ENCODE measurements around the gene MED31.
"Not testable (repeated sequence)": the region's sequence is repeated elsewhere in the genome, so short reads cannot be mapped to it uniquely, and the experiment has no call there.

The MED31 gene

DNA sequence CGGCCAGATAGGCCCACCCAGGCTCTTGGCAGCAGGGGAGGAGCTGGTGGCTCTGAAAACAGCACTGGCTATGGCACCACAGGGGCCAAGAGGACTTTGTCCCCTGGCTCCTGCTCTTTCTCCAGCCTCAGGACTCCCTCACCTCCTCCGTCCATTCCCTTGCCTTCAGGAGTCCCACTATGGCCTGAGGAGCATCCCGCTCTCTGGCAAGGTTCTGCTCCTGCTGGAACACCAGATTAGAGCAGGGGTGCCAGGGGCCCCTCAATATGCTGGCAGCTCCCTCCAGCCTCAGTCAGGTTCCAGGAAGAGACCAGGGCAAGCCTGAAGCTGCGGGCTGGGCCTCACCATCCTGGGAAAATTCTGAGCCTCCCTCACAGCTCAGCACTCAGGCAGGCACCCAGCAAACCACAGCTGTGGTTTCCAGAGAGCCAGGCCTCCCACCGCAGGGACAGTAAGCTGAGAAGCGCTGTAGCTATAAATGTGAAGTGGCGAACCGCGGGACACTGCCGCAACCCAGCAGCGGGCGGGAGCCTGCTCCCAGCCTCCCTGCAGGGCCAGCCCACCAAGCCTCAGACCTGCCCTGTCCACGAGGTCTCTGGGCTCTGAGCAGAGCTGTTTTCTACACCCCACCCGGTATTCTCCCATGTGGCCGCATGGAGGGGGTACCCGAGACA lies 25.9 kb upstream of the MED31 start:
- peak; percentile 18 for DNase-seq (ENCODE audit: low read depth)

GRCh38 chr17:6676802-6677157 lies 25.4 kb upstream of the MED31 start:
- no peak for DNase-seq (ENCODE audit: low read depth)

GRCh38 chr17:6675201-6675825 lies 23.9 kb upstream of the MED31 start:
- no peak for DNase-seq (ENCODE audit: low read depth)

- DNase-seq (ENCODE audit: low read depth): no peak
These were observed 23.2 kb upstream of the MED31 start for GRCh38 chr17:6674586-6674985.

DNA sequence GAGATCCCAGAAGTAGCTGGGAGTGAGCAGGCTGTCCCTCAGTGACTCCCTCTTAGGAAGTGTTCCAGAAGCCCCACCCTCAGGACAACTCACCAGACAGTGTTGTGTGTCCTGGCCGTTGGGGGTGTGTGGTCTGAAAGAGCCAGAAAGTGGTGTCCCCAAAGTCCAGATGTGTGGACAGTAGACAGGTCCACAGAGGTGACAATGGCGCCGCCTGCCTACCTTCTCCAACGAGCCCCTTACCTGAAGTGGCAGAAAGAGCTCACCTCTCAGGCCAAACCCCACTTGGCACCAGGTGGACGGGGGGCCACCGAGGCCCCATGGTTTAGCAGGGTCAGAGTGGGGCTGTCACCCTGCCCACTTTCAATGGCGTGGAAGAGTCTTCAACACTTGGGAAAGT lies 20.0 kb upstream of the MED31 start:
- DNase-seq (ENCODE audit: low read depth): no peak

- no peak for DNase-seq (ENCODE audit: low read depth)
These were observed 19.6 kb upstream of the MED31 start for GRCh38 chr17:6670999-6671398.

DNA sequence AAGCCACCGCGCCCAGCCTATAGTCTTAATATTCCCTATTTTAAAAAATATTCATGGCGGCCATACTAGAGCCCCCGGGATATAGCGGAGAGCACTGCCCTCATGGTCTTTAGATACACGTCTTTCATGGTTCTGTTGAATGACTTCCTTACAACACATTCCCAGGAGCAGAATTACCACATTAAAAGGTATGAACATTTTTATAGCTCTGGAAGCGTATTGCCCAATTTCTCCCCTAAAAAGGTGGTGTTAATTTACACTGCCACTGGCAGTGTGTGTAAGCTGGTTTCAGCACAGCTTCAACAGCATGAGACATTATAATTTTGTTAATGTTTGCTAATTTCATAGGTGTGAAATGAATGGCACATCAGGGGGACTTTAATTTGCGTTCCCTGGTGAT lies 19.2 kb upstream of the MED31 start:
- DNase-seq (ENCODE audit: low read depth): no peak

DNA sequence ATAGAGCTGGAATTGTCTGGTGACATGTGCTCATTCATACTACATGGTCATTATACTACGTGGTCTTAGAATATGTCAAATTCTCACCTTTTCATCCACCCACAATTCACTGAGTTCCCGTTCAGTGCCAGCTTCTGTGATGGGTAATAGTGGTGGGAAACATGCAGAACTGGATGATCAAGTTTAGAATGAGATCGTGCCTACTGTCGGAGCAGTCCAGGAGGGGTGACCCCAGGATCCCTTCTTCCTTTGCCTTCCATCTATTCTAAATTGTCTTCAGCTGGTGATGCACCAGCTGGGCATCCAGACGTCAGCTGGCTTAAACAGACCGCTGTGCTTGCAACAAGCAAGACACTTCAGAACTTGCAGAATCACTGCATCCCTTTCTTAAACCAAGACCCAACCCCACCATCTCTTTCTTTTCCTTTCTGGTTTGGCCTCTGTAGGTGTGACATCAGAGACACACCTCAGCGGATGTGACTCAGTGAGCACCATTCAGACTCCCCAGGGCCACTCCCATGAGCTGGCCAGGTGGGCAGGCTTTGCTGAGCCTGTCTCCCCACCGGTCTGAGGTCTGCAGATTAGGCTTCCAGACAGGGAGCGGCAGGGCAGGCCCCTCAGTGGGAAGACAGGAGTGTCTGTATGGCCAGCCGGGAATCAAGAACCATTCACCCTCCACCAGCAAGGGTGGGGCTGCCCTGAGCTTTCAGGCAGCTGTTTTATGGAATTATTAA lies 18.2 kb upstream of the MED31 start:
- no peak for DNase-seq (ENCODE audit: low read depth)

- no peak for DNase-seq (ENCODE audit: low read depth)
These were observed 17.5 kb upstream of the MED31 start for GRCh38 chr17:6668727-6669425.

- DNase-seq (ENCODE audit: low read depth): no peak
These were observed 16.8 kb upstream of the MED31 start for GRCh38 chr17:6668219-6668618.

DNA sequence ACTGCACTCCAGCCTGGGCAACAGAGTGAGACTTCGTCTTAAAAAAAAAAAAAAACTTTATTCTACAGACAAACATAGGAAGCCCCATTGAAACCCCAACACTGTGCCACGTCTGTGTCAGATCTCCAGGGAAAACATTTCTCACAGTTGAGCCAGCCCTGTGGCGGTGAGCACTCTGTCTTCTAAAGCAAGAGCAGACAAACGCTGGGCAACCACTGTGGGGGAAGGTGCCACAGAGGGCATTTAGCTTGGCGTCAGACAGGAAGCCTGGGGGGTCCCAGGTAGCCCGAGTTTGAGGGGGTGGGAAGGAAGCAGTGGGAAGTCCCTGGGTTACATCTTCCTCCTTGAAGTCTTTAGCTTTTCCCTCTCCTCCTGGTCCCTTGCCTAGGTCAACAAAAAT lies 16.1 kb upstream of the MED31 start:
- no peak for DNase-seq (ENCODE audit: low read depth)

DNA sequence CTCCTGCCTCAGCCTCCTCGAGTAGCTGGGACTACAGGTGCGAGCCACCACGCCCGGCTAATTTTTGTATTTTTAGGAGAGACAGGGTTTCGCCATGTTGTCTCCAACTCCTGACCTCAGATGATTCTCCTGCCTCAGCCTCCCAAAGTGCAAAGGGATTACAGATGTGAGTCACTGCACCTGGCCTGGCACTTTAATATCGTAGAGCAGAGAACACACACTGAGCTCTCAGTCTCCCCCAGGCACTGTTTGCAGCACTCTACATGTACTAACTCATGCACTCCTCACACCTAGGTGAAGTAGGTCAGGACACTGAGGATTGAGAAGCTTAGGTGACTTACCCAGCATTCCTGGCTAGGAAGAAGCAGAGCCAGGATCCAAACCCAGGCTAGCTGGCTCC lies 15.2 kb upstream of the MED31 start:
- DNase-seq (ENCODE audit: low read depth): no peak

DNA sequence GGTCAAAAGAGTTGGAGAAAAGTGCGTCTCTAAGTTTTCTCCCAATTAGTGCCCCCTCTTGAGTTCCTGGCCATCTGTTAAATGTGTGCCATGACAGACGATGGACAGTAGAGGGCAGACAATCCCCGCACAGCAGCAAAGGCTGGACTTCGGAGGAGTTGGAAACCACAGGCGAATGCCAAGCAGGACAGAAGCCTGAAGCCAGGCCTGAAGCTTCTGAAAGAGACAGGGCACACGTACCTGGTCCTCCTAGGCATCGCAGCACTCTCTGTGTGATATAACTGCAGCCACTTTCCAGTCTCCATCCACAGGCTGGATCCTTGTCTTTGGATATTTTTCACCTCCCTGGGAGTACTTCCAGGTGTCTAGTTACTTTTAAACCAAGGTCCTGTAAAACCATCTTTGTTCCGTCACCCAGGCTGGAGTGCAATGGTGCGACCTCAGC lies 14.7 kb upstream of the MED31 start:
- peak; percentile 76 for DNase-seq (ENCODE audit: low read depth)

DNA sequence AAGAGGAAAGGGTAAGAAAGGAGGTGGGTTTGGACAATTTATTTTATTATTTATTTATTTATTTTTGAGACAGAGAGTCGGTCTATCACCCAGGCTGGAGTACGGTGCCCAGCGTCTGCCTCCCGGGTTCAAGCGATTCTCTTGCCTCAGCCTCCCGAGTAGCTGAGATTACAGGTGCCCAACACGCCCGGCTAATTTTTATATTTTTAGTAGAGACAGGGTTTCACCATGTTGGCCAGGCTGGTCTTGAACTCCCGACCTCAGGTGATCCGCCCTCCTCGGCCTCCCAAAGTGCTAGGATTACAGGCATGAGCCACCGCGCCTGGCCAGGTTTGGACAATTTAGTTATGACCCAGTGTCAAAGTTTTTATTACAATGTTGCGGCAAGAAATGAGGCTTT lies 11.8 kb upstream of the MED31 start:
- DNase-seq (ENCODE audit: low read depth): not testable (repeated sequence)

GRCh38 chr17:6661464-6661848 lies 10.1 kb upstream of the MED31 start:
- no peak for DNase-seq (ENCODE audit: low read depth)

GRCh38 chr17:6660805-6661463 lies 9.5 kb upstream of the MED31 start:
- no peak for DNase-seq (ENCODE audit: low read depth)

DNA sequence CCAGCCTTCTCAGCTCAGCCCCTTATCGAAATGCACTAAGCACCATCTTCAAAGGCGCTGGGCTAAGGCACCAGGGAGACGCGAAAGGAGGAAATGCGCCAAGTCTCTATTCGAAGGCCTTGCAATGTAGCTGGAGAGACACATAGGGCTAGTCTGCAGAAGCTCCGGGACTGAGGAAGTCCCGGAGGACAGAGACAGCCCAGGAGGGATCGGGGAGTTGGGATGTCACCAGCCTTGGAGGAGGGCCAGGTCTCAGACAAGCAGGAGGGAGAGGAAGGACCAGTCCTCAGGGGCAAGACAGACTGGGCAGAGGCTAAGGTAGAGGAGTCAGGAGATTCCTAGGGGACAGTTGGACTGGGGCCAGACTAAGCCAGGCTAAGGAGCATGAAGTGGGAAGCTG lies 8.7 kb upstream of the MED31 start:
- DNase-seq (ENCODE audit: low read depth): no peak

- not testable (repeated sequence) for DNase-seq (ENCODE audit: low read depth)
These were observed 7.0 kb upstream of the MED31 start for GRCh38 chr17:6658411-6658810.

DNA sequence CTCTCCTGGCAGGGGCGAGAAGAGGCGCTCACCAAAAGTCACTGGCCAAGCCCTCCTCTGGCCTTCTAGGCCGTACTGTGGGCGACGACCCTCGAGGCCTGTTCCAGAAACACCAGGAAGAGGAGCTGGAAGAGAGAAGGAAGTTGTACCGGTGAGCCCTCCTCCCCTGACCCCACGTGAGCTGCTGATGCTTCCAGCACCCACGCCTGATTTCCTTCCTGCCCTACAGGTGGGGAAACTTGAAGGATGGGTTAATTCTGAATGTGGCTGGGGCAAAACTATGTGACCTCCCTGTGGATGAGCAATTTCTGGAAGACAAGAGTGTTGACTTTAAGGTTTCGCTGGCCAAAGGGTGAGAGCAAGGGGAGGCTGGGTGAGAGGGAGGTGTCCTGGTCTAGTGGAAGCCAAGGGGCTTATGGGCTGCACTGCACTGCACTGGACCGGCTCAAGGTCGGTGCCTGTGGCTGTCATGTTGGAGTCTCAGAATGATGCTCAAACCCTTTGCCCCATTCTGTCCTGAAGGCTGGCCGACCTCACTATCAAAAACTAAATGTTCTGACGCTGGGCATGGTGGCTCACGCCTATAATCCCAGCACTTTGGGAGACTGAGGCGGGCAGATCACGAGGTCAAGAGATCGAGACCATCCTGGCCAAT lies 6.4 kb upstream of the MED31 start:
- DNase-seq (ENCODE audit: low read depth): no peak

- DNase-seq (ENCODE audit: low read depth): not testable (repeated sequence)
These were observed 5.6 kb upstream of the MED31 start for GRCh38 chr17:6656797-6657632.

All from iris pigment epithelial cell (primary cell).